Measurements from ENCODE around the gene LOXL1.
A peak's percentile ranks its signal among the peaks of the same experiment; 100 is the strongest.
"Not testable (repeated sequence)": the region's sequence is repeated elsewhere in the genome, so short reads cannot be mapped to it uniquely, and the experiment has no call there.

The LOXL1 gene

DNA sequence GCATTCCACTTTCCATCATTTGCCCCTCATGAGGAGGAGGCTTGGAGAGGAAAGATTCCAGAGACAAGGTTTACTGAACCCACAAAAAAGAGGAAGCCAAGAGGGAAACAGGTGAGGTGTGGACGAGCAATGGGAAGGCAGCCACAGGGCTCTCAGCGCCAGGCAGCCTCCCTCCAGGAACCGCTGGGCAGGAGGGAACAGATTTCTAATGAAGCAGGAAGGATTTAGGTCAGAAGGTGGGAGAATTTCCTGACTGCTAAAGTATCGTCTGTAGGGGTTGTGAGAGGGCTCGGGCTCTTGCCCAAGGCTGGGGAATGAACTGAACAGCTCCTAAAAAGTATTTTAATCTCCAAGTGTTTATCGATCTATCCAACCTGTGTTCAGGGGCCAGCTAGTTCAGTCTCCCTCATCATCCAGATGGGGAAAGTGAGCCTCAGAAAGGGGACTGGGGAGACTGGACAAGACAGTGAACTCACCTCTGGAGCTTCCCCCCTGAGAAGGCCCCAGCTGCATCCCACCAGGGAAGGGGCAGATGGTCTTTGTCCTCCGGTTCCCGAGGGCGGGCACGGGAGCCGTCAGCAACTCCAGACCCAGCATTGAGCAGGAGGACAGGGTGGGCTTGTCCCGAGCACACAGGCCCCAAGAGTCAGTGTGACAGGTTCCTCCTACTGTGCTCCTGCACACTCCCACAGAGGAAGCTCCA is 10.5 kb downstream of the LOXL1 start:
- no peak for DNase-seq
- H3K27me3 ChIP-seq: no peaks in the 10 kb centered on the region
- no peak overlapping the region for H3K4me3 ChIP-seq (ENCODE audit: low read depth, low read length)
- H3K4me1 ChIP-seq: peaks cover 30% of the 10 kb centered on the region
- H3K36me3 ChIP-seq: no peaks in the 10 kb centered on the region
- TF ChIP-seq, protein P1, sequence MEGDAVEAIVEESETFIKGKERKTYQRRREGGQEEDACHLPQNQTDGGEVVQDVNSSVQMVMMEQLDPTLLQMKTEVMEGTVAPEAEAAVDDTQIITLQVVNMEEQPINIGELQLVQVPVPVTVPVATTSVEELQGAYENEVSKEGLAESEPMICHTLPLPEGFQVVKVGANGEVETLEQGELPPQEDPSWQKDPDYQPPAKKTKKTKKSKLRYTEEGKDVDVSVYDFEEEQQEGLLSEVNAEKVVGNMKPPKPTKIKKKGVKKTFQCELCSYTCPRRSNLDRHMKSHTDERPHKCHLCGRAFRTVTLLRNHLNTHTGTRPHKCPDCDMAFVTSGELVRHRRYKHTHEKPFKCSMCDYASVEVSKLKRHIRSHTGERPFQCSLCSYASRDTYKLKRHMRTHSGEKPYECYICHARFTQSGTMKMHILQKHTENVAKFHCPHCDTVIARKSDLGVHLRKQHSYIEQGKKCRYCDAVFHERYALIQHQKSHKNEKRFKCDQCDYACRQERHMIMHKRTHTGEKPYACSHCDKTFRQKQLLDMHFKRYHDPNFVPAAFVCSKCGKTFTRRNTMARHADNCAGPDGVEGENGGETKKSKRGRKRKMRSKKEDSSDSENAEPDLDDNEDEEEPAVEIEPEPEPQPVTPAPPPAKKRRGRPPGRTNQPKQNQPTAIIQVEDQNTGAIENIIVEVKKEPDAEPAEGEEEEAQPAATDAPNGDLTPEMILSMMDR (IDR thresholded peaks at IDR 0.05; ENCODE audit: low read depth, low read length): no peak
- no peaks in the 10 kb centered on the region for H3K9me3 ChIP-seq

DNA sequence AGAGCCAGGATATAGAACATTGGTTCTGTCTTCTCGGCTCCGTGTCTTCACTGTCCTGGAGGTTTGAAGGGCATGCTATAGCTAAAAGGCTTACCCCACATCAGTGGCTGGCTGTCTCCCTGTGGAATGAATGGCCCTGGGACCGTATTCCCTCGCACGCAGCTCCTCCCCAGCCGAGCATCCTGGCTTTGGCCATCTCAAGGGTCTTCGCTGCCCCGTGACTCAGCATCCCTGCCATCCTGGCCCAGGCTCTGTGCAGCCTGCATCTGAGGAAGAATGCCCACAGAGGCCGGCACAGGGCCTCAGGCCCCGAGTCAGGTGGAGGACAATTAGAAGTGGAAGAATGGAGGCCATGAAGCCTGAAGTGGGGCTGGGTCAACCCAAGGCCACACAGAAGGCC is 11.0 kb downstream of the LOXL1 start:
- H3K4me1 ChIP-seq: peaks cover 30% of the 10 kb centered on the region
- no peaks in the 10 kb centered on the region for H3K9me3 ChIP-seq
- DNase-seq: no peak
- H3K27me3 ChIP-seq: no peaks in the 10 kb centered on the region
- H3K4me3 ChIP-seq (ENCODE audit: low read depth, low read length): no peak overlapping the region
- H3K36me3 ChIP-seq: no peaks in the 10 kb centered on the region
- TF ChIP-seq, protein P1 (IDR thresholded peaks at IDR 0.05; ENCODE audit: low read depth, low read length): no peak

DNA sequence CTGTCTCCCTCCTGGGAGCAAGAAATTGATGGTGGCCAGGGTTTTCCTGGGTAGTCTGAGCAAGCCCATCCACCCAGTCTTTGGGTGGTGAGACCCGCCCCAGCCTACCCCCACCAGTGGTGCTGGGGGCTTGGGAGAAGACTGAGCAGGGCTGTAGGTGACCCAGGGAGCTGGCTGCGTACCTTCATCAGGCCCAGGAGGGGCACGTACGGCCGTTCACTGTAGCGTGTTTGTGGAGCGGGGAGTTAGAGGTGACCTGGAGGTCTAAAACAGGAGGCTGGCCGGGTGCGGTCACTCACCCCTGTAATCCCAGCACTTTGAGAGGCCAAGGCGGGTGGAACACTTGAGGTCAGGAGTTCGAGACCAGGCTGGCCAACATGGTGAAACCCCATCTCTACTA is 11.5 kb downstream of the LOXL1 start:
- Histone ChIP-seq H3K4me1 (peaks cover 30% of the 10 kb centered on the region), H3K4me3 (ENCODE audit: low read depth, low read length) (no peak overlapping the region), H3K9me3 (no peaks in the 10 kb centered on the region), H3K36me3 (no peaks in the 10 kb centered on the region), H3K27me3 (no peaks in the 10 kb centered on the region)
- DNase-seq: no peak
- TF ChIP-seq, protein P1 (IDR thresholded peaks at IDR 0.05; ENCODE audit: low read depth, low read length): no peak

DNA sequence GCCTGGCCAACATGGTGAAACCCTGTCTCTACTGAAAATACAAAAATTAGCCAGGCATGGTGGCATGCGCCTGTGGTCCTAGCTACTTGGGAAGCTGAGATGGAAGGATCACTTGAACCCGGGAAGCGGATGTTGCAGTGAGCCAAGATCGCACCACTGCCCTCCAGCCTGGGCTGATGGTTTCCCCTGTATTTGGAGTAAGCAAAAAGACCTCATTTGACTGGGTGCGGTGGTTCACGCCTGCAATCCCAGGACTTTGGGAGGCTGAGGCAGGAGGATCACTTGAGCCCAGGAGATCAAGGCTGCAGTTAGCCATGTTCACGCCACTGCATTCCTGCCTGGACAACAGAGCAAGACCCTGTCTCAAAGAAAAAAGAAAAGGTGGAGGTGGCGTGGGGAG is 12.3 kb downstream of the LOXL1 start:
- not testable (repeated sequence) for H3K36me3 ChIP-seq; DNase-seq; H3K9me3 ChIP-seq; H3K4me3 ChIP-seq (ENCODE audit: low read depth, low read length); H3K27me3 ChIP-seq
- peaks cover 30% of the 10 kb centered on the region for H3K4me1 ChIP-seq

DNA sequence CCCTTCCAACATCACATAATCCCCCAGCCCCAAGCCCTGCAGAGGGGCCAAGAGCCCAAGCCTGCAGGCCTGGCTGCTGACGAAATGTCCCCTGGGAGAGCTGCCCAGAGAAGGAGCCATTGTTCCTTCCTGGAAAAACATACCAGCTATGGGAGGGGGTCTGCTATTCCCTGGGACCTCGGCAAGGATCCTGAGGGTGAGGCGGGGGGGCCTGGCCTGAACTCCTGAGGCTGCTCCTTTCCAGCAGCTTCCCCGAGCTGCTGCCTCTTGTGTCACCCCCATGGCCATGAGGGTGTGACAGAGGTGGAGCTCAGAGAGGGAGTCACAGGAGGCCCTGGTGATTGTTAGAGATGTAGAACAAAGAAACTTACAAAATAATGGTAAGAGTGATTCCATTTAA is 12.9 kb downstream of the LOXL1 start:
- Histone ChIP-seq H3K27me3 (no peaks in the 10 kb centered on the region), H3K4me1 (peaks cover 33% of the 10 kb centered on the region), H3K9me3 (no peaks in the 10 kb centered on the region), H3K4me3 (ENCODE audit: low read depth, low read length) (no peak overlapping the region), H3K36me3 (no peaks in the 10 kb centered on the region)
- peak; percentile 36 for DNase-seq
- TF ChIP-seq, protein P1 (IDR thresholded peaks at IDR 0.05; ENCODE audit: low read depth, low read length): no peak

DNA sequence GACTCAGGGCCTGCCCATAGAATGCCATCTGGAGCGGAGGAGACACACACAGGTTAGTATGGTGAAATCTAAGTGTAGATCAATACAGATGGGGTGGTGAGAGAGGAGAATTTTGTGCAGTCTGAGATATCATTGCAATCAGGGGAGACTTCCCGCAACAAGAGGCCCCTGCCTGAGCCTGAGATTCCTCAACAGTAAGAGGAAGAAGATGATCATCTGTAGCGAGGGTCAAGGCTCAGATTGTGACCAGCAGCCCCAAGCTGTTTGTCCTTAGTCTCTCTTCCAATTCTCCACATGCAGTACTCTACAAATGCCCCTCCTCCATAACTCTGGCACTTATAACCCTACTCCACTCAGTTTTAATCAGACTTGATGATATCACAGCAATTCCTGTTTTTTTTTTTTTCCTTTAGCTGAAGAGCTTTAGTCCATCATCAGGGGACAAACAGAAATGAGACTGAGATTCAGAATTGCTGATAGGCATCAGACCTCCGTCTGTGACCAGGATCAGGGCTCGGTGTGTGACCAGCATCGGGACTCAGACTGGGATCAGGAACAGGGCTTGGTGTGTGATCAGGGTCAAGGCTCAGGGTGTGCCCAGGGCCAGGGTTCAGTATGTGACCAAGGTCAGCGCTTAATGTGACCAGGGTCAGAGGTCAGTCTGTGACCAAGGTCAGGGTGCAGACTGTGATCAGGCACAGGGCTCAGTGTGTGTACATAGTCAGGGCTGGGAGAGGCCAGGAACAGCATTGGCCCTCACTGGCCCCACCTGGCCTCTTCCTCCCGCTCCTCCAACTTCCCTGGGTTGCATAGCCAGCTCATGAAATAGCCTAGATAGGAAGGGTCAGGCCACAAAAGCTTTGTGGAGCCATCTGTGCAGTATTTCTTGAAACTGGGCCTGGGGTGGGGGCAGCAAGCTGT is 14.1 kb downstream of the LOXL1 start:
- H3K9me3 ChIP-seq: no peaks in the 10 kb centered on the region
- H3K27me3 ChIP-seq: no peaks in the 10 kb centered on the region
- peak; percentile 30 for DNase-seq
- no peak overlapping the region for H3K4me3 ChIP-seq (ENCODE audit: low read depth, low read length)
- no peaks in the 10 kb centered on the region for H3K36me3 ChIP-seq
- TF ChIP-seq, protein P1 (IDR thresholded peaks at IDR 0.05; ENCODE audit: low read depth, low read length): no peak
- peaks cover 42% of the 10 kb centered on the region for H3K4me1 ChIP-seq

Data from BE2C (cell line).